WTC11 (cell line): ENCODE measurements around the gene C2orf92. TPM values are rescaled to one million over a fixed set of nuclear protein-coding genes. Genes with fewer than 3 reads are reported as not detected.
"Not testable (repeated sequence)": the region's sequence is repeated elsewhere in the genome, so short reads cannot be mapped to it uniquely, and the experiment has no call there.

Source experiments
- ATAC-seq: fragments of 200-7000 bp; cut with Tn5 transposase; 2 replicates; pipeline ENCODE4 v1.10.0; 2021; ENCODE audit warnings: mild to moderate bottlenecking, moderate library complexity
- CTCF ChIA-PET: fragments of 300-600 bp; sonication (Branson Sonifier 250); formaldehyde crosslinking; loops from one replicate; lab custom pipeline; 2021; ENCODE audit warnings: antibody characterized with exemption; lab: Charles Lee
- POLR2A ChIA-PET: fragments of 350-600 bp; sonication (Branson Sonifier 250); formaldehyde crosslinking; loops from one replicate; lab custom pipeline; 2021; ENCODE audit warnings: antibody characterized with exemption; lab: Charles Lee
- DNase-seq: peaks from one replicate; pipeline ENCODE4 v3.0.0; 2021; ENCODE audit warnings: low spot score
- H3K27ac Mint-ChIP-seq: 2 replicates; pipeline ENCODE4 v1.8.0; 2021; ENCODE audit warnings: mixed read lengths
- H3K27me3 Mint-ChIP-seq: 2 replicates; pipeline ENCODE4 v1.8.0; 2021; ENCODE audit warnings: low read depth, mild to moderate bottlenecking, moderate library complexity, mixed read lengths
- H3K36me3 Mint-ChIP-seq: 2 replicates; pipeline ENCODE4 v1.8.0; 2021; ENCODE audit warnings: mixed read lengths
- H3K4me1 Mint-ChIP-seq: 2 replicates; pipeline ENCODE4 v1.8.0; 2022; ENCODE audit warnings: mixed read lengths
- H3K4me3 Mint-ChIP-seq: 2 replicates; pipeline ENCODE4 v1.8.0; 2021; ENCODE audit warnings: mild to moderate bottlenecking, moderate library complexity, mixed read lengths
- H3K9me3 Mint-ChIP-seq: 2 replicates; pipeline ENCODE4 v1.8.0; 2021; ENCODE audit warnings: mixed read lengths
- ATF1 ChIP-seq: sonication (generic); formaldehyde crosslinking; IDR thresholded peaks from 2 replicates; pipeline ENCODE4 v1.8.1; 2023; ENCODE audit warnings: mild to moderate bottlenecking, moderate library complexity, missing genetic modification reagents
- CREB1 ChIP-seq: sonication (generic); formaldehyde crosslinking; IDR thresholded peaks from 2 replicates; pipeline ENCODE4 v1.8.0; 2023; ENCODE audit warnings: mild to moderate bottlenecking, missing genetic modification reagents
- CREM ChIP-seq: sonication (generic); formaldehyde crosslinking; IDR thresholded peaks from 2 replicates; pipeline ENCODE4 v1.8.1; 2022; ENCODE audit warnings: mild to moderate bottlenecking, missing genetic modification reagents, moderate library complexity
- E2F5 ChIP-seq: sonication (generic); formaldehyde crosslinking; IDR thresholded peaks from 2 replicates; pipeline ENCODE4 v1.8.1; 2022; ENCODE audit warnings: mild to moderate bottlenecking, moderate library complexity, missing genetic modification reagents
- EMX1 ChIP-seq: fragments of 250-450 bp; sonication (Bioruptor Pico); IDR thresholded peaks from 2 replicates; pipeline ENCODE4 v1.8.0; 2021; ENCODE audit warnings: mild to moderate bottlenecking
- FOXP4 ChIP-seq: sonication (generic); formaldehyde crosslinking; IDR thresholded peaks from 2 replicates; pipeline ENCODE4 v1.8.0; 2022; ENCODE audit warnings: mild to moderate bottlenecking, missing genetic modification reagents
- GRHL2 ChIP-seq: fragments of 250-450 bp; sonication (Bioruptor Pico); IDR thresholded peaks from 2 replicates; pipeline ENCODE4 v1.8.0; 2022; ENCODE audit warnings: mild to moderate bottlenecking, moderate library complexity; ENCODE audit not compliant: insufficient replicate concordance, severe bottlenecking
- GTF2I ChIP-seq: fragments of 250-450 bp; sonication (Bioruptor Pico); conservative IDR thresholded peaks from 2 replicates; pipeline ENCODE4 v1.4.0; 2021; ENCODE audit warnings: mild to moderate bottlenecking
- JAZF1 ChIP-seq: fragments of 250-450 bp; sonication (Bioruptor Pico); IDR thresholded peaks from 2 replicates; pipeline ENCODE4 v1.9.0; 2021; ENCODE audit warnings: moderate library complexity, mild to moderate bottlenecking, inconsistent platforms
- NFYB ChIP-seq: sonication (generic); formaldehyde crosslinking; conservative IDR thresholded peaks from 2 replicates; pipeline ENCODE4 v1.8.0; 2022; ENCODE audit warnings: low read depth, missing genetic modification reagents
- NR1H2 ChIP-seq: sonication (generic); formaldehyde crosslinking; IDR thresholded peaks from 2 replicates; pipeline ENCODE4 v1.9.0; 2021; ENCODE audit warnings: mild to moderate bottlenecking, moderate library complexity, missing genetic modification reagents
- SMAD4 ChIP-seq: sonication (generic); formaldehyde crosslinking; IDR thresholded peaks from 2 replicates; pipeline ENCODE4 v1.8.0; 2022; ENCODE audit warnings: mild to moderate bottlenecking, missing genetic modification reagents
- TCF7 ChIP-seq: sonication (generic); formaldehyde crosslinking; IDR thresholded peaks from 2 replicates; pipeline ENCODE4 v1.8.0; 2022; ENCODE audit warnings: mild to moderate bottlenecking, low read depth, missing genetic modification reagents, moderate library complexity
- USF2 ChIP-seq: sonication (generic); formaldehyde crosslinking; IDR thresholded peaks from 2 replicates; pipeline ENCODE4 v1.8.1; 2023; ENCODE audit warnings: mild to moderate bottlenecking, missing genetic modification reagents, moderate library complexity
- ZNF121 ChIP-seq: sonication (generic); formaldehyde crosslinking; IDR thresholded peaks from 2 replicates; pipeline ENCODE4 v1.8.0; 2023; ENCODE audit warnings: missing genetic modification reagents
- ZNF219 ChIP-seq: sonication (generic); formaldehyde crosslinking; IDR thresholded peaks from 2 replicates; pipeline ENCODE4 v1.8.0; 2023; ENCODE audit warnings: missing genetic modification reagents, mild to moderate bottlenecking, borderline replicate concordance
- ZNF396 ChIP-seq: fragments of 250-450 bp; sonication (Bioruptor Pico); IDR thresholded peaks from 2 replicates; pipeline ENCODE4 v1.8.0; 2021; ENCODE audit warnings: mild to moderate bottlenecking, moderate library complexity, borderline replicate concordance
- total RNA-seq: library from RNA; stranded (reverse); gene quantifications from 3 replicates; pipeline ENCODE4 v1.2.3, GENCODE V29; 2021
- TF ChIP-seq, protein P1 (sequence below): sonication (generic); formaldehyde crosslinking; IDR thresholded peaks from 2 replicates; pipeline ENCODE4 v1.8.0; 2022; ENCODE audit warnings: missing genetic modification reagents
- TF ChIP-seq, protein P2 (sequence below): sonication (generic); formaldehyde crosslinking; IDR thresholded peaks from 2 replicates; pipeline ENCODE4 v1.8.1; 2023; ENCODE audit warnings: mild to moderate bottlenecking, missing genetic modification reagents, moderate library complexity

The C2orf92 gene
- total RNA-seq, 1 experiment from 2014 or later: 5.2 TPM

DNA sequence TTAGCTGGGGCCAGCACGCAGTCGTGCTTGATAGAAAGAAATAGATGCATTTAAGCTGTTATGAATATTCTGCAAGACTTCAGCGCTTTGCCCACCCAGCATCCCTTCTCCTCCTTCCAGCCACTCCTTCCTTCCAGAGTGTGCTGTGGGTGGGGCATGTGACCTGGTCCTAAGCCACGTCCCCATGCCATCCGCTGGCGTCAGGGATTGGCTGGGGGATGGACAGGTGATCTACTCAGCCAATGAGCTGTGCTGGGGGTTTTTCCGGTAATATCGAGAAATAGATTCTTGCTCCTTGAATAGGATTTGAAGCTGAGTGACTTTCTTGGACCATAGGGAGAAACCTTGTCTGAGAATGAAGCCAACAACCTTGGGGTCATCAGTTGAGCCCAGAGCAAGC is 39.1 kb downstream of the C2orf92 start:
- POLR2A ChIA-PET: interaction anchor here (0.5 kb wide), 1 partner anchor 425 kb away, joined by 6 read pairs; no protein-coding TSS in a partner anchor

DNA sequence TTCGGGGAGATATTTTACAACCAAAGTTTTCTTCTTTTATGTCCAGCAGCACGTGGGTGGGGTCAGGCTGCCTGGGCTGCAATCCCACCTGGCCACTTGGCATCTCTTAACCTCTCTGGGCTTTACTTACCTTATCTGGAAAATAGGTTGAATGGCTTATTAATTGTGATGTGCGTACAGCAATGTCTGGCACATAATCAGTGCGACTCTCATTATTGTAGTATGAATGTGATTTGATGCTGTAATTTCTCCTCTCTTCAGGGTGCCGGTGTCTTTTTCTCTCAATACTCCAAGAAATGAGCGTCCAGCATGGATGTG is 41.8 kb downstream of the C2orf92 start:
- 0 out of 2 replicates have a peak, but pooled peaks cover 2% of the 10 kb centered on the region for H3K36me3 Mint-ChIP-seq
- peaks cover 4% of the 10 kb centered on the region for H3K27me3 Mint-ChIP-seq
- H3K27ac Mint-ChIP-seq: no peak overlapping the region; the same call in 1 of the 2 replicates
- peaks cover 3% of the 10 kb centered on the region; the same call in 1 of the 2 replicates for H3K9me3 Mint-ChIP-seq
- DNase-seq (no peak), ATAC-seq (no peak)
- H3K4me1 Mint-ChIP-seq: peaks cover 11% of the 10 kb centered on the region
- ChIA-PET POLR2A (no interaction called here), CTCF (interaction anchor here (2.2 to 9.2 kb wide), 5 partner anchors 12 to 121 kb away, joined by 10 to 124 read pairs (median 30); no protein-coding TSS in a partner anchor)
- no peak overlapping the region for H3K4me3 Mint-ChIP-seq
- TF ChIP-seq NR1H2 (CRISPR knock-in tag) (no peak), GTF2I (CRISPR knock-in tag) (no peak)

More for the DNA sequence above, 39.1 kb downstream of the C2orf92 start:
- no peak overlapping the region for H3K27ac Mint-ChIP-seq
- 0 out of 2 replicates have a peak, but pooled peaks cover 2% of the 10 kb centered on the region for H3K36me3 Mint-ChIP-seq
- TF ChIP-seq USF2 (CRISPR knock-in tag) (peak; percentile 68), NFYB (CRISPR knock-in tag) (peak; percentile 54), SMAD4 (CRISPR knock-in tag) (no peak)
- peaks cover 5% of the 10 kb centered on the region for H3K4me1 Mint-ChIP-seq
- DNase-seq (no peak), ATAC-seq (peak; percentile 43)
- peaks cover 4% of the 10 kb centered on the region; the same call in 1 of the 2 replicates for H3K27me3 Mint-ChIP-seq
- no peak overlapping the region for H3K4me3 Mint-ChIP-seq
- peaks cover 3% of the 10 kb centered on the region; the same call in 1 of the 2 replicates for H3K9me3 Mint-ChIP-seq
- CTCF ChIA-PET: interaction anchor here (0.9 to 9.2 kb wide), 7 partner anchors 9 to 118 kb away, joined by 4 to 124 read pairs (median 12); no protein-coding TSS in a partner anchor

DNA sequence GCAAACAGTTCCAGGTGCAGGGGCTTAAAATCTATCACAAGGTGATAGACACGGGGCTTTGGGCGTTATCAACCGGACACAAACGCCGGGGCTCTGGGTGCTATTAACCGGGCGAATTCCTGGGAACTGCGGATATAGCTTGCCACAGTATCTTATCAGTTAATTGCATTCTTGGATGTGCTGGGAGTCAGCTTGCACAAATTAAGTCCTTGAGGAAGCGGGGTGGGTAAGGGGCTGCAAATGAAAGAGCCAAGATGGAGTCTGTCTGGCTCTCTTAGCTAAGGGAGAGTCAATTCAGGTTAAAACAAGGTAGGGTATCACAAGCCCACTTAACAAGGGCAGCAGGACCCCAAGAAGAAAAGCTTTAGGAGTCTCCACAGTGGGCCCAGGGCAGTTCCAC is 42.7 kb downstream of the C2orf92 start:
- H3K4me3 Mint-ChIP-seq, H3K27me3 Mint-ChIP-seq, ATAC-seq, DNase-seq, H3K36me3 Mint-ChIP-seq, POLR2A ChIA-PET, H3K27ac Mint-ChIP-seq, H3K9me3 Mint-ChIP-seq: not testable (repeated sequence)
- CTCF ChIA-PET: interaction anchor here (1.7 to 9.2 kb wide), 3 partner anchors 13 to 36 kb away, joined by 4 to 124 read pairs (median 30); no protein-coding TSS in a partner anchor
- peak; percentile 71 for TF ChIP-seq GRHL2 (CRISPR knock-in tag)
- H3K4me1 Mint-ChIP-seq: peaks cover 12% of the 10 kb centered on the region

- no peak for ATAC-seq
- H3K27ac Mint-ChIP-seq: no peak overlapping the region
- POLR2A ChIA-PET: no interaction called here
- peaks cover 12% of the 10 kb centered on the region for H3K4me1 Mint-ChIP-seq
- no peak for DNase-seq
- 0 out of 2 replicates have a peak, but pooled peaks cover 2% of the 10 kb centered on the region for H3K36me3 Mint-ChIP-seq
- H3K27me3 Mint-ChIP-seq: peaks cover 4% of the 10 kb centered on the region
- H3K4me3 Mint-ChIP-seq: no peak overlapping the region
- CTCF ChIA-PET: interaction anchor here (0.7 to 9.2 kb wide), 3 partner anchors 14 to 36 kb away, joined by 3 to 124 read pairs (median 4); no protein-coding TSS in a partner anchor
- peaks cover 3% of the 10 kb centered on the region; the same call in 1 of the 2 replicates for H3K9me3 Mint-ChIP-seq
- no peak for TF ChIP-seq E2F5 (CRISPR knock-in tag)
- no peak for TF ChIP-seq ZNF396 (CRISPR knock-in tag)
- TF ChIP-seq SMAD4 (CRISPR knock-in tag): no peak
- no peak for TF ChIP-seq ZNF121
- no peak for TF ChIP-seq EMX1 (CRISPR knock-in tag)
- no peak for TF ChIP-seq CREM
- no peak for TF ChIP-seq ZNF219 (CRISPR knock-in tag)
- no peak for TF ChIP-seq TCF7 (CRISPR knock-in tag)
- no peak for TF ChIP-seq CREB1 (CRISPR knock-in tag)
- TF ChIP-seq, protein P1, sequence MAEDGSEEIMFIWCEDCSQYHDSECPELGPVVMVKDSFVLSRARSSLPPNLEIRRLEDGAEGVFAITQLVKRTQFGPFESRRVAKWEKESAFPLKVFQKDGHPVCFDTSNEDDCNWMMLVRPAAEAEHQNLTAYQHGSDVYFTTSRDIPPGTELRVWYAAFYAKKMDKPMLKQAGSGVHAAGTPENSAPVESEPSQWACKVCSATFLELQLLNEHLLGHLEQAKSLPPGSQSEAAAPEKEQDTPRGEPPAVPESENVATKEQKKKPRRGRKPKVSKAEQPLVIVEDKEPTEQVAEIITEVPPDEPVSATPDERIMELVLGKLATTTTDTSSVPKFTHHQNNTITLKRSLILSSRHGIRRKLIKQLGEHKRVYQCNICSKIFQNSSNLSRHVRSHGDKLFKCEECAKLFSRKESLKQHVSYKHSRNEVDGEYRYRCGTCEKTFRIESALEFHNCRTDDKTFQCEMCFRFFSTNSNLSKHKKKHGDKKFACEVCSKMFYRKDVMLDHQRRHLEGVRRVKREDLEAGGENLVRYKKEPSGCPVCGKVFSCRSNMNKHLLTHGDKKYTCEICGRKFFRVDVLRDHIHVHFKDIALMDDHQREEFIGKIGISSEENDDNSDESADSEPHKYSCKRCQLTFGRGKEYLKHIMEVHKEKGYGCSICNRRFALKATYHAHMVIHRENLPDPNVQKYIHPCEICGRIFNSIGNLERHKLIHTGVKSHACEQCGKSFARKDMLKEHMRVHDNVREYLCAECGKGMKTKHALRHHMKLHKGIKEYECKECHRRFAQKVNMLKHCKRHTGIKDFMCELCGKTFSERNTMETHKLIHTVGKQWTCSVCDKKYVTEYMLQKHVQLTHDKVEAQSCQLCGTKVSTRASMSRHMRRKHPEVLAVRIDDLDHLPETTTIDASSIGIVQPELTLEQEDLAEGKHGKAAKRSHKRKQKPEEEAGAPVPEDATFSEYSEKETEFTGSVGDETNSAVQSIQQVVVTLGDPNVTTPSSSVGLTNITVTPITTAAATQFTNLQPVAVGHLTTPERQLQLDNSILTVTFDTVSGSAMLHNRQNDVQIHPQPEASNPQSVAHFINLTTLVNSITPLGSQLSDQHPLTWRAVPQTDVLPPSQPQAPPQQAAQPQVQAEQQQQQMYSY: no peak
- TF ChIP-seq ATF1 (CRISPR knock-in tag): no peak
- TF ChIP-seq, protein P2, sequence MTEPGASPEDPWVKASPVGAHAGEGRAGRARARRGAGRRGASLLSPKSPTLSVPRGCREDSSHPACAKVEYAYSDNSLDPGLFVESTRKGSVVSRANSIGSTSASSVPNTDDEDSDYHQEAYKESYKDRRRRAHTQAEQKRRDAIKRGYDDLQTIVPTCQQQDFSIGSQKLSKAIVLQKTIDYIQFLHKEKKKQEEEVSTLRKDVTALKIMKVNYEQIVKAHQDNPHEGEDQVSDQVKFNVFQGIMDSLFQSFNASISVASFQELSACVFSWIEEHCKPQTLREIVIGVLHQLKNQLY (CRISPR knock-in tag): no peak
- no peak for TF ChIP-seq FOXP4 (CRISPR knock-in tag)
- TF ChIP-seq JAZF1 (CRISPR knock-in tag): no peak
Observed at GRCh38 chr2:97712693-97713295, 43.3 kb downstream of the C2orf92 start.
